Sigmoid colon (tissue), 7 donors: Measurements from ENCODE around the gene IRF2. TPM values are rescaled to one million over a fixed set of nuclear protein-coding genes. Genes with fewer than 3 reads are reported as not detected.
"Not testable (repeated sequence)": the region's sequence is repeated elsewhere in the genome, so short reads cannot be mapped to it uniquely, and the experiment has no call there.

Experiments
- DNase-seq: peaks from one replicate; pipeline ENCODE4 v3.0.0-alpha.2; 2019
- H3K27ac ChIP-seq, 4 donors: fragments of 200-600 bp; sonication (generic); one replicate each; pipeline ENCODE4 v1.5.1; 2016 to 2019; ENCODE audit warnings: mild to moderate bottlenecking in 1 of 4
- H3K27me3 ChIP-seq, 3 donors: fragments of 200-600 bp; sonication (generic); one replicate each; pipeline ENCODE4 v1.5.1; 2019; ENCODE audit warnings: mild to moderate bottlenecking in 1 of 3
- H3K36me3 ChIP-seq, 4 donors: fragments of 200-600 bp; sonication (generic); one replicate each; pipeline ENCODE4 v1.5.1; 2016 to 2019
- H3K4me1 ChIP-seq, 4 donors: fragments of 200-600 bp; sonication (generic); one replicate each; pipeline ENCODE4 v1.5.1; 2017 to 2019
- H3K4me3 ChIP-seq, 4 donors: fragments of 200-600 bp; sonication (generic); one replicate each; pipeline ENCODE4 v1.5.1; 2017 to 2019; ENCODE audit warnings: mild to moderate bottlenecking in 2 of 4, moderate library complexity in 1 of 4
- H3K9me3 ChIP-seq, 4 donors: fragments of 200-600 bp in 3 of 4; sonication (generic) in 3 of 4; one replicate each; pipeline versions ENCODE4 v1.5.1 to v1.6.1; 2013 to 2019
- CTCF ChIP-seq, 4 experiments: fragments of 450-650 bp in 3 of 4; fragments of 200-600 bp in 1 of 4; IDR thresholded peaks; one replicate each; pipeline ENCODE4 v1.5.1; 2016 to 2019; ENCODE audit warnings: antibody characterized with exemption in 4 of 4, mild to moderate bottlenecking in 3 of 4, moderate library complexity in 2 of 4
- EP300 ChIP-seq, 4 donors: sonication (generic); formaldehyde crosslinking; IDR thresholded peaks; one replicate each; pipeline ENCODE4 v1.6.1; 2017; ENCODE audit warnings: antibody characterized with exemption in 4 of 4
- POLR2A ChIP-seq, 2 donors: fragments of 450-650 bp; IDR thresholded peaks; one replicate each; pipeline ENCODE4 v1.6.1; 2016; ENCODE audit warnings: antibody characterized with exemption in 2 of 2, mild to moderate bottlenecking in 2 of 2, moderate library complexity in 2 of 2
- POLR2AphosphoS5 ChIP-seq, 4 donors: sonication (generic); formaldehyde crosslinking; IDR thresholded peaks; one replicate each; pipeline ENCODE4 v1.6.1; 2017; ENCODE audit warnings: antibody characterized with exemption in 4 of 4
- WGBS, 2 donors: extraction: QIAGEN DNeasy Blood & Tissue Kit; methylation state at CpG; one replicate each; pipeline ENCODE4 v1.1.7; 2013; 5-methylcytosine and 5-hydroxymethylcytosine counted together
- intact Hi-C: fragments of 100-400 bp; cut with DNase I; formaldehyde crosslinking; loops from one replicate; pipeline ENCODE4 v1.15.1; 2023
- polyA plus RNA-seq, 3 donors: library from polyadenylated mRNA; stranded (reverse); fragments of 200-250 nt; gene quantifications; one replicate each; pipeline ENCODE4 v1.2.3, GENCODE V29; 2013
- total RNA-seq, 4 donors: library from RNA; depleted of rRNA; stranded (reverse); fragments of >200 nt; gene quantifications; one replicate each; pipeline ENCODE4 v1.1.0, GENCODE V29; 2016
- donor health status: healthy with polysubstance abuse.
- donor health status: Bipolar disorder and iron deficiency.
- donor health status: healthy.

The IRF2 gene
- total and polyA plus RNA-seq, 7 donors = 27.6 to 41.8 (median 31.9) TPM

DNA sequence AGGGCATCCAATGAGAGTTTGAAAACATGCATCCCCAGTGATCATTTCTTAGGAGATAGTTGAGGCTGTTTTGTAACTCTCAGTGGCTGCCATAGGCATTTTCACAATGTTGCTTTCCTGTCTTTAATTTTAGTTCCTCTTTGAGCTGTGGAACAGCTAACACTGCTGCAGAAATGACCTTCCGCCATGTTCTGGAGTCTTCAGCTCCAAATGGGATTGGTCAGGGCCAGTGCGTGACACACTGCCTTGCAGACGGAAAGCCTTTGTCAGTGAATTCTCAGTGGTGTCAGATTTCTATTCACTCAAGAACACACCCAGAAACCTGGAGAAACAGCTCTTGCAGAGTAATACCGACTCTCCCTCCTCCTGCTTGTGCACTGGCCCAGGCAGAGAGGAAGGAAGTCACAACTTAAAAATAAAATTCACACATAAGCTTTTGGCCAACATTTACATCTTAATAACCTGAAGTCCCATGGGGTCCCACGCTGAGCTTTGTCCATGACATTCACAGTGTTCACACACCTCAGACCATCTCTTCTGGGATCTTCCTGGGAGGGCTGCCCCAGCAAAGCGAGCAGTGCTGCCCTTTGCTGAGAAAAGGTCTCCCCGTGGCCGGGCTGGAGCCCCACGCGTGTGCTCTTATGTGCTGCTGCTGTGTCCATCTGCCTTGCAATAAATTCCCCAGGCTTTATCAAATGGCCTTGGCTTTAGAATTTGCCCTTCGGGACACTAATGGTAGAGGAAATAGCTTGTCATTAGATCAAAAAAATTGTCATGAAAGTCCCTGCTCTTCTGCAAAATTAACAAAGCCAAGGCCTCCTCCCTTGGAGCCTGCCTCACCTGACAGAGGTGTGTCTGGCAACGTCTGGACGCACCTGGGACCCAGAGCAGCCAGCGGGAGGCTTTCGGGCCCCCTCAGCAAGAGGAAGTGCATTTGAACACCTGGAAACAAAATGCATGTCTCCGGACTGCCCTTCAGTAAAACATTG lies 126.8 kb downstream of the IRF2 start:
- no peaks in the 10 kb centered on the region for H3K36me3 ChIP-seq
- whole genome bisulfite sequencing, 2 donors = 15 to 36% methylated on average over 16 of the region's 16 CpGs
- no peak overlapping the region for H3K4me3 ChIP-seq
- TF ChIP-seq EP300 (IDR thresholded peaks at IDR 0.05) (no peak), POLR2AphosphoS5 (IDR thresholded peaks at IDR 0.05) (peak in 1 of 4 donors; percentile 48)
- DNase-seq = peak; percentile 73
- no peaks in the 10 kb centered on the region for H3K9me3 ChIP-seq
- H3K27ac ChIP-seq = peak overlapping the region; percentile 50 to 73 (median 58)
- intact Hi-C loops = loop anchor here (5.0 kb wide), 1 partner anchor 35 kb away; no protein-coding TSS in a partner anchor
- peaks cover 0 to 15% (median 4%) of the 10 kb centered on the region in 4 donors for H3K4me1 ChIP-seq
- H3K27me3 ChIP-seq = no peaks in the 10 kb centered on the region

GRCh38 chr4:184346682-184347081 lies 127.7 kb downstream of the IRF2 start:
- 56 to 70% methylated on average over 2 of the region's 2 CpGs for WGBS, 2 donors
- Histone ChIP-seq H3K27me3 (no peaks in the 10 kb centered on the region), H3K9me3 (no peaks in the 10 kb centered on the region), H3K27ac (peak overlapping the region; percentile 22 to 73 (median 52)), H3K4me1 (peaks cover 0 to 15% (median 4%) of the 10 kb centered on the region in 4 donors), H3K4me3 (no peak overlapping the region), H3K36me3 (no peaks in the 10 kb centered on the region)
- DNase-seq = no peak
- TF ChIP-seq POLR2A (IDR thresholded peaks at IDR 0.05) (no peak), POLR2AphosphoS5 (IDR thresholded peaks at IDR 0.05) (no peak), EP300 (IDR thresholded peaks at IDR 0.05) (no peak), CTCF (IDR thresholded peaks at IDR 0.05) (no peak)
- intact Hi-C loops = loop anchor here (5.0 kb wide), 1 partner anchor 36 kb away; no protein-coding TSS in a partner anchor

GRCh38 chr4:184346273-184346672 lies 128.1 kb downstream of the IRF2 start:
- H3K27ac ChIP-seq = peak overlapping the region; percentile 22 to 73 (median 52)

GRCh38 chr4:184345573-184345922 lies 128.8 kb downstream of the IRF2 start:
- WGBS, 2 donors = 72 to 77% methylated on average over 3 of the region's 3 CpGs
- DNase-seq = peak; percentile 72
- H3K27ac ChIP-seq = peak overlapping the region; percentile 14 to 73 (median 38)
- H3K4me1 ChIP-seq = peaks cover 0 to 15% (median 4%) of the 10 kb centered on the region in 4 donors
- H3K36me3 ChIP-seq = no peaks in the 10 kb centered on the region
- no peak overlapping the region for H3K4me3 ChIP-seq
- no peaks in the 10 kb centered on the region for H3K9me3 ChIP-seq
- no peaks in the 10 kb centered on the region for H3K27me3 ChIP-seq
- intact Hi-C loops = loop anchor here (5.0 kb wide), 1 partner anchor 37 kb away; no protein-coding TSS in a partner anchor
- TF ChIP-seq CTCF (IDR thresholded peaks at IDR 0.05) (no peak), POLR2AphosphoS5 (IDR thresholded peaks at IDR 0.05) (no peak), POLR2A (IDR thresholded peaks at IDR 0.05) (no peak), EP300 (IDR thresholded peaks at IDR 0.05) (no peak)

More at GRCh38 chr4:184346273-184346672, 128.1 kb downstream of the IRF2 start:
- H3K27me3 ChIP-seq, H3K4me3 ChIP-seq, H3K36me3 ChIP-seq, H3K9me3 ChIP-seq, DNase-seq: not testable (repeated sequence)
- H3K4me1 ChIP-seq = peaks cover 0 to 15% (median 4%) of the 10 kb centered on the region in 4 donors
- intact Hi-C loops = loop anchor here (5.0 kb wide), 1 partner anchor 36 kb away; no protein-coding TSS in a partner anchor
- WGBS, 2 donors = 90 to 93% methylated on average over 6 of the region's 6 CpGs

GRCh38 chr4:184344899-184345572 lies 129.3 kb downstream of the IRF2 start:
- TF ChIP-seq POLR2AphosphoS5 (IDR thresholded peaks at IDR 0.05) (no peak), POLR2A (IDR thresholded peaks at IDR 0.05) (no peak), CTCF (IDR thresholded peaks at IDR 0.05) (no peak), EP300 (IDR thresholded peaks at IDR 0.05) (no peak)
- no peak overlapping the region for H3K4me3 ChIP-seq
- WGBS, 2 donors = 81 to 86% methylated on average over 8 of the region's 8 CpGs
- H3K4me1 ChIP-seq = peaks cover 0 to 15% (median 4%) of the 10 kb centered on the region in 4 donors
- H3K9me3 ChIP-seq = no peaks in the 10 kb centered on the region
- no peaks in the 10 kb centered on the region for H3K27me3 ChIP-seq
- H3K36me3 ChIP-seq = no peaks in the 10 kb centered on the region
- peak overlapping the region in 2 of 4 donors; percentile 28 to 55 for H3K27ac ChIP-seq
- intact Hi-C loops = loop anchor here (5.0 kb wide), 2 partner anchors 37 to 192 kb away; no protein-coding TSS in a partner anchor
- no peak for DNase-seq
